GM19463 (cell line): ENCODE measurements around the gene DOCK10.

Experiments
- ATAC-seq: cut with Tn5 transposase; IDR thresholded peaks from one replicate; pipeline ENCODE4 v1.9.1; 2021; ENCODE audit warnings: mild to moderate bottlenecking, moderate library complexity; ENCODE audit not compliant: unreplicated experiment

DOCK10 gene

GRCh38 chr2:224885836-224886547 is 156.3 kb downstream of the DOCK10 start:
- peak; percentile 78 for ATAC-seq

- ATAC-seq: no peak
Observed at GRCh38 chr2:224885291-224885690, 157.0 kb downstream of the DOCK10 start.

DNA sequence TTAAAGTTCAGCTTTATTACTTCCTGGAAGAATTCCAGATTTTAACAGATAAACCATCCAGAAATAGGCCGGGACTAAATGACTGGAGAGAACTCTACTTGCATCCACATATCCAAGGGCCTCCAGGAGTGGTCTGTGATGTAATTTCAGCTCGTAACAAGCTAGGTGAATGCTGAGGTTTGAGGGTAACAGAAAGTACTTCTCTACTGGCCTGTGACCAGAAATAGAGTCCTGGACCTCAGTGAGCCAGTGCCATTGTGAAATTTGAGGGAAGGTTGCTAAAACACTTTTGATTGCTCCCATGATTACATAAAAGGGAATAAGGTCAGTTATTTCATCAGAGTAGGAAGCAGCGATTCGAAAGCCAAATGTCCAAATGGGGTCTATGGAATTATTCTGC is 158.1 kb downstream of the DOCK10 start:
- no peak for ATAC-seq

DNA sequence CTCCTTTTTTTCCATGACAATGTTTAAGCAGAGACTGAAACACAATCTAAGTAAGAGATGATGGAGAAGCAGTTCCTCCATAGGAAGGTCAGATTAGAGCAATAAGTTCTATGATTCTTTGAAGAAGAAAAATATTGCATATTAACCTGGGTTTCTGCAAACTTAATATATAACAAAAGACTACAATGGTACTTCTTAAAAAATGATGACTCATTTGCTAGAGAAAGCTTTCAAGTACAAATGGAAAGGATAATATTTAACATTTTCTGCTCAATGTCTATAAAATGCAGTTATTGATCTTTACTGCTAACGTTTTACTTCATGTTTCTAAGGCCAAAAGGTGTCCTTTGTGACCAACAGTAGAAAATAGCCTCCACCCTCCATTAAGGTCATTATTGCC is 158.6 kb downstream of the DOCK10 start:
- no peak for ATAC-seq

- no peak for ATAC-seq
Observed at GRCh38 chr2:224883172-224883516, 159.1 kb downstream of the DOCK10 start.

GRCh38 chr2:224882291-224883171 is 159.7 kb downstream of the DOCK10 start:
- ATAC-seq: no peak

- ATAC-seq: no peak
Observed at GRCh38 chr2:224881846-224882245, 160.4 kb downstream of the DOCK10 start.

GRCh38 chr2:224876522-224876921 is 165.7 kb downstream of the DOCK10 start:
- no peak for ATAC-seq

DNA sequence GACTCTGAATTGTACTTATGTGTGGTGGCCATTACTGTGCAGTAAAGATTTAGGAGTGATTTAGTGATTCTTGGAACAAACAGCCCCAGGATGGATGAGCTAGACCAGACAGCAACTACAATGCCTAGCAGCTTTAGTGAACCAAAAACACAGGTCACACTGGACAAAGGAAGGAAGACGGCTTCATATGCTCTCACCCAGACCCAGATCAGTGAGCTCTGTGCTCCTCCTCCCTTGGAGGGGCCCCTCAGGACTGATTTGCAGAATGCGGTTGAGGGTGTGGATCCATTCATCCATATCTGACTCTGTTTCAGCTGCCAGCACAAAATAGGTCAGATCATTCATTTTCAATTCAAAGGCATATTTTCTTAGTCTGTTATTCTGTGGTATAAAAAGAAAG is 166.4 kb downstream of the DOCK10 start:
- ATAC-seq: peak; percentile 83

DNA sequence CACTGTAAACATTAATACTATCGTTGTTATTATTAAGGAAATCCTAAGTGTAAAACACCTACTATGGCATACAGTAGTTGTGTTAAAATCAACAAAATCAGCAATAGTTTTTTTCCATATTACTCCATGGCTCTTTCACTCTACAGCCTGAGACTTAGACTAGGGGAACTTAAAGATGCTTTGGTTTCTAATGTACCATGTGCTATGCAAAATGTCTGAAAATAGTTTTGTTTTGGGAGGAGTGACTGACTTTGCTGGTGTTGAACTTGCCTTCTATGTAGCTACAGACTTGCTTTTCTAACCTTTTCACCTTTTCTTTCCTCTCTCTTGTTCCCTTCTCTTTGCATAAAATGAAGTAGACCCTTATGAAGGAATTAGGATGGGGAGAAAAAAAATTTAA is 167.1 kb downstream of the DOCK10 start:
- ATAC-seq: peak; percentile 45

DNA sequence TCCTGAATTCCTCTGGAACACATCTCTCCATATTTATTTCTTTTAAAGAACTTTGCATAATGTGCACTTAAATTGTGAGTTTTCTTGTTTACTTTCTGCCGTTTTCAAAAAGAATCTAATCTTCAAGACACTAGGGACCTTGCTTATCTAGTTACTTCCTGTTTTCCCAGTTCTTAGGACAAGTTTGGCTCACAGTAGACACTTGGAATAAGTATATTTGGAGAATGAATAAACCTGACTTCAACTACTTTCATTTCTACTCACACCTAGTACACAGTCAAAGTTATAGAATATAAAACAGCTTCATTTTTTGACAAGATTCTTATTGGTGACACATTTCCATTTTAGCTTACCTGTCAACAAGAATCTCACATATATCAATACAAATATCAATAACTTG is 170.5 kb downstream of the DOCK10 start:
- no peak for ATAC-seq

DNA sequence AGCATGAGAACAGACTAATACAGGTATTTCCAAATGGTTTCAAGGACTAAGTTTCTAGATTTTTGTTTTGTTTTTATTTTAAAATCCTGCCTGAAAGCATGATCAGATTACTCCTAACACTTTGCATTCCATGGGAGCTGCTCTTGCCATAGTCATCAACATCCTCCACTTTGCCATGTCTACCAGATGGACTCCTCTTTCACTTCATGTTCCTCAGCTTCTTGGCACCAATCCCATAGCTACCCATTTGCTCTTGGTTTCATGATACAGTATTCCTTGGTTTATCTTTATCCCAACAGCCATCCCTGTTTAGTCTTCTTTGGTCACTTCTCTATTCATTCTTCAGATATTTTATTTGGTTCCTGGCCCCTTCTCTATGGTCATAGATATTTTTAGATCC is 171.9 kb downstream of the DOCK10 start:
- ATAC-seq: no peak

GRCh38 chr2:224869601-224870233 is 172.6 kb downstream of the DOCK10 start:
- ATAC-seq: no peak

GRCh38 chr2:224865016-224865415 is 177.3 kb downstream of the DOCK10 start:
- no peak for ATAC-seq

- no peak for ATAC-seq
Observed at GRCh38 chr2:224861266-224861665, 181.0 kb downstream of the DOCK10 start.

GRCh38 chr2:224860786-224861185 is 181.5 kb downstream of the DOCK10 start:
- ATAC-seq: no peak

DNA sequence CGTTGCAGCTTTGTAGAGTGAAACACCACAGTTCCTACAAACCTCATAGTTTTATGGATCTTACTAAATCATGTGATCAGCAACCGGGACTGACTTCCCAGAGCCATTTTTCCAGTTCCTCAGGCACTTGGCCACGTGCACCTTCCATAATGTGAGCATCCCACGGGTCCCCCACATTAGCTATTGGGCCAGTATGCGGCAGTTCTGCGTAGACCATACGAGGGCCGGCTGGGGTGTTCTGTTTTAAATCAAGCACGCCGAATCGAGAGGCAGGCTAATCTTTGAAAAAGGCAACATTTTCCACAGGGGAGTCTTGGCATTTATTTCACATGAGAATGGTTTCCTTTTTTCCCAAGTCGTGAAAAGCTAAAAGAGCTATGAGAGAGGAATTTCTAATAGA is 190.5 kb downstream of the DOCK10 start:
- ATAC-seq: no peak

- no peak for ATAC-seq
Observed at GRCh38 chr2:224850081-224850480, 192.2 kb downstream of the DOCK10 start.

DNA sequence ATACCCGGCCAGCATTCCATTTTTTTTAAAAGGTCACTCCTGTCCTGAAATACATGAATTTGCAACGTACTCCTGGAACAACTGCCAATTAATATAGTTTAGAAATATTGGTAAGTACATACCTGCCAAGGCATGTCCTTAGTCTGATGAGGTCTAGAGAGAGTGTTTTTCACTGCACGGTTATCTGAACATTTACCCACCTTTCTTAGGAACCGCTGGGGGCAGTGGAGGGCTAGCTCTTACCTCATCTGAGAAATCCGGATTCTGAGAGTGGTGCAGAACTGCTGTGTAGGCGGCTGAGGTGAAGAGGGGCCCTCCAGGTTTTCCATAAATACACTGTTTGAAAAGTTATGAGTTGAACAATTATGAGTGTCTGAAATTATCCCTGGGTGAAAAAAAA is 193.0 kb downstream of the DOCK10 start:
- ATAC-seq: no peak

- no peak for ATAC-seq
Observed at GRCh38 chr2:224847961-224848850, 194.1 kb downstream of the DOCK10 start.

- no peak for ATAC-seq
Observed at GRCh38 chr2:224847381-224847780, 194.9 kb downstream of the DOCK10 start.
